CD4-positive, alpha-beta T cell treated with Interleukin-4 for 1 hour (primary cell): ENCODE results near the gene EML4.
"Not testable (repeated sequence)": the region's sequence is repeated elsewhere in the genome, so short reads cannot be mapped to it uniquely, and the experiment has no call there.

Experiments
- DNase-seq, 2 donors: peaks; one replicate each; pipeline ENCODE4 v3.0.0-alpha.2; 2020 to 2022

EML4 gene

GRCh38 chr2:42270757-42271156 lies 101.6 kb downstream of the EML4 start:
- DNase-seq = no peak

DNA sequence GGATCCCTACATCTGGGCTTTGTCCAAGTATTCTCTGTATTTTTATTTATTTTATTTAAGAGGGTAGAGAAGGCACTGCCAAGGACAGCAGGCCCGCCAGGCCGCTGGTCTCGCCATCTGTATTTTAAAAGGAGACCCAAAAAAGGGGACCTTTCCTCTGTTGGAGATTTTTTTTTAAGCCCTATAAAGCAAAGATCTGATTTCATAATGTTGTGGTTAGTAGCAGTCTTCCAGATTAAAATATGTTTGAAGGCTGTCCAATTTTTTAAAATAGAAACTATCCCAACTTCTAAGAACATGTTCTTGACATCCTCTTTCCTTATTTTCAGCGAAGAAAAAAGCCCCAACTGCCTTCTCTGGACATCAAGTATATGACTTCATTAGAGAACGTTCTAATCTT lies 102.1 kb downstream of the EML4 start:
- not testable (repeated sequence) for DNase-seq

DNA sequence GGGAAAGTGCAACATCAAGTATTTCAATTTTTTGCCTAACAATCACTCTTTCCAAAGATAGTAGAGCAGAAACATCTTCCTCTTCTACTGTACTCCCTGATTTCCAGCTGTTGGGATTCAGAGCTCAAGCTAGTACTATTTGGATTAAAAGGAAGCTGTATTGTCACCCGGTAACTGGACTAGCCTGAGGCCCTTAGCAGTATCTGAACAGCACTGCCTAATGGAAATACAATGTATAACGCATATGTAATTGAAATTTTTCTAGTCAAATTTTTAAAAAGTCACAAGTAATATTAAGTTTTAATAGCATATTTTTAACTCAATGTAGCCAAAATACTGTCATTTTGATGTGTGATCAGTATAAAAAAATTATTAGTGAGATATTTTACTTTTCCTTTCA lies 105.7 kb downstream of the EML4 start:
- no peak for DNase-seq

DNA sequence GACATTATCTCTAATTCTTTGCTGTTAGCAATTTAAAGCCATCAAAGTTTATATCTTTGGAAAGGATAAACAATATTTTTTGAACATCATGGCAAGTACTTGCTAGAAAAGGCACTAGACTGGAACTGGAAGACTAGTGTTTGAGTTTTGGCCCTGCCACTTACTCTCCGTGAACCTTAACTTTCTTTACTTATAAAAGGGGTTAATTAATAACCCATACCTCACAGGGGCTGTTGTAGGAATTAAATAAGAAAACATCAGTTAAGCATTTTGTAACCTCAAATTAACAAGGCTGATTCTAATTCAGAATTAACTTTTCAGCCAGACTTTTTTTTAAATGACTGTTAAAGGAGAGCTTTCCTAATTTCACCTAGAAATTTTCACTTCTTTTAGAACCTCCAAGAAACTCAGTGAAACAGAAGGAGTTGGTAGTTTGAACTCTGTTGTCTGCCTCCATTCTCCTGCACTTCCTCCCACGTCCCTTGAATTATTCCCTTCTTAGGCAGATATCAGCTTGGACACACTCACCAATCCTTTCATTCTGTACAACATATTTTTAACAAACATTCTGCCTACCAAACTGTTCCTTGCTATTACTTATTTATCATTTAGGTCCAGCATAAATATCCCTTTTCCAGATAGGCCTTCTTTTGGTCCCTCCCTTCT lies 112.4 kb downstream of the EML4 start:
- no peak for DNase-seq

- no peak for DNase-seq
These were observed 114.9 kb downstream of the EML4 start for GRCh38 chr2:42284019-42284418.

DNA sequence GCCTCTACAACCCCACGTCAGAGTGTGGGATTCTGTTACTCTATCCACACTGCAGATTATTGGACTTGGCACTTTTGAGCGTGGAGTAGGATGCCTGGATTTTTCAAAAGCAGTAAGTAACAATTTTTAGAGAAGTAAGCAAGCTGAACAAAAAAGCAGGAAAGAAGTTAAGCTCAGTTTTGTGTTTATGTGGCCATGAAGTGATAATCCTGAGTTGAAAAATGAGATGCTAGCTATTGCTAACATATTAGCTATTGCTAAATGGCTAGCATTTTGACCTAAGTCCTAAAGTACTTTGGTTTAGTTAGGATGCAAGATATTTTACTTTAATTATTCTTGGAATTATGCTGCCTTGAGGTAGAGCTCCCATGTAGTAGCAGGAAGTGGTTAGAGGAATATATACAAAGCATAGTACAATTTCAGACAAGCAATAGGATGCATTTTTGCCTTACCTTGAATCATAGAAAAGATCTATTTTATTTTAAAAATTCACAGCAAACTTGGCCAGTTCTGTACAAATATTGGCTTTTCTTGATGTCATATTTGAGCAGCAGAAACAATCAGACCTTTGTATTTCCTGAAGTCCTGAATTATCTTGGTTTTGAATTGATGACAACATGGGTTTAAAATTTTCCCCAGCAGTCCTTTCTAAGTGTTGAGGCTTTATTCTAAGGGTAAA lies 117.3 kb downstream of the EML4 start:
- DNase-seq = no peak

DNA sequence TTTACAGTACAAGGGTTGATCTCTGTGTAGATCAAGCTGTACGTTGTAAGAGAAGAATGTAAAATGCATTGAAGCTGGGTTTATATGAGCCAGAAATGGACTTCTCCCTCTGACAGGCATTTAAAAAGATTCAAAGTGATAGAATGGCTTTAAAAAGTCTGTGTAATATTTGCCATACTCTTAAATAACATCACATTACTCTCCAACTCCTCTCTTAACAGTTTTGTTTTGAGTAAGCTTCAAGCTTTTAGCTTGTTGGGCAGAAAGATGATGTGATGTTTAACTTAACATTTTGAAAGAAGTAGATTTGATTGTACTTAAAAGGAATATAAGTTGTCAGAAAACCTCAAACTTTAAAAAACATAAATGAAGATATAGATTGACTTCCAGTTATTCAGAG lies 119.7 kb downstream of the EML4 start:
- no peak for DNase-seq

GRCh38 chr2:42289222-42289621 lies 120.1 kb downstream of the EML4 start:
- no peak for DNase-seq

GRCh38 chr2:42290005-42290404 lies 120.9 kb downstream of the EML4 start:
- DNase-seq = no peak

DNA sequence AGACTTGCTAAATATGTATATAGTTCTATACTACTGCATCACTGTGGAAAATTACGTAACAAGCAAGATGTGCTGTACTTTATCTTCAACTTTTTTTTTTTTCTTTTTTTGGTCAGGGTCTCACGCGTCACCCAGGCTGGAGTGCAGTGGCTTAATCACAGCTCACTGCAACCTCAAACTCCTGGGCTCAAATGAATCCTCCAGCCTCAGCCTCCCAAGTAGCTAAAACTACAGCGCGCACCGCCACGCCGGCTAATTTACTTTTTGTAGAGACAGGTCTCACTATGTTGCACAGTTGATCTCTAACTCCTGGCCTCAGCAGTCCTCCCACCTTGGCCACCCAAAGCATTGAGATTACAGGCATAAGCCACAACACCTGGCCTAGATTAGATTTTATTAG lies 123.9 kb downstream of the EML4 start:
- DNase-seq = no peak

- peak; percentile 12 to 36 for DNase-seq
These were observed 127.1 kb downstream of the EML4 start for GRCh38 chr2:42296226-42296625.

DNA sequence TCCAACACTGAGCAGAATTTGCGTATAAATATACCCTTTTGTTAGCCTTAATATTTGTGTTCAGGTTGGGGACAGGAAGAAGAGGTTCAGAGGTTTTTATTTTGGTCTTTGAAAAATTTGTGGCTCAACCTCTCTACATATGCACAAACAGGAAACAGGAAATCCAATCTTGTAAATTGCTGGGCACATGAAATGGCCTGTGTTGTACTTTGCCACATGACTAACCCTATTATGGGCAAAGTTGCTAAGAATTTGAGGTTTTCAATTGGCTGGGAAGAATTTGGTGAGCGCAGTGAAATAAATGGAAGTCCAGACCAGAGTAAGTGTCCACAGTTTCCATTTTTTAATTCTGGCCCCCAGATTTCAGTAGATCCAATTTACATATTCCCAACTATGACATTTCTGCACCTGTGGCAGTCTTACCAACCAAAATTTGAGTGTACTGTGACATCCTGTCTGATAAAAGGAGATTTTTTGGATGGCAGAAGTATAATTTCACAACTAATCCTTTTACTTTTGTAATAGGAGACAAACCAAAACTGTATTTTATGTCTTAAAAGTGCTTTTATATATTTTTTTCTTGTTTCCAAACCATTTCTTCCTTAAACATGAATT lies 128.3 kb downstream of the EML4 start:
- DNase-seq = peak in 1 of 2 donors; percentile 75

DNA sequence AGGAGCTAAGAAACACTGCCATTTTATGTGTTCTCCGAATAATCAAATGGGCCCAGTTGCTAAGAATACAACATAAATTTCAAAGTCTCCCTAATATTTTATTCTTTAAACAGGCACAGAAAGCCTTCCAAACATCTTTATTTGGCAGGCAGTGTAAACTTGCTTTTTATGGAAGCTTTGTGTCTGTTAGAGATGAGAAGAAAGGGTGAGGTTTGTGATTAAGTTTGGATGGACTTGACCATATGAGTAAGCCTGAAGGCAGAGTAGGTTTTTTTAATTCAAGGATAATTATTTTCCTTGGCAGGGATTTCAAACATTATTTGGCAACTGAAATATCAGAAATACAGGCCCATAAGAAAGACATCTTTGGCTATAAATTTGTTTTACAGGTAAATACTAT lies 129.0 kb downstream of the EML4 start:
- DNase-seq = no peak

GRCh38 chr2:42298996-42299754 lies 130.0 kb downstream of the EML4 start:
- no peak for DNase-seq

- no peak for DNase-seq
These were observed 131.4 kb downstream of the EML4 start for GRCh38 chr2:42300527-42300926.

- DNase-seq = no peak
These were observed 134.1 kb downstream of the EML4 start for GRCh38 chr2:42303252-42303651.

- DNase-seq = no peak
These were observed 135.0 kb downstream of the EML4 start for GRCh38 chr2:42304059-42304713.

DNA sequence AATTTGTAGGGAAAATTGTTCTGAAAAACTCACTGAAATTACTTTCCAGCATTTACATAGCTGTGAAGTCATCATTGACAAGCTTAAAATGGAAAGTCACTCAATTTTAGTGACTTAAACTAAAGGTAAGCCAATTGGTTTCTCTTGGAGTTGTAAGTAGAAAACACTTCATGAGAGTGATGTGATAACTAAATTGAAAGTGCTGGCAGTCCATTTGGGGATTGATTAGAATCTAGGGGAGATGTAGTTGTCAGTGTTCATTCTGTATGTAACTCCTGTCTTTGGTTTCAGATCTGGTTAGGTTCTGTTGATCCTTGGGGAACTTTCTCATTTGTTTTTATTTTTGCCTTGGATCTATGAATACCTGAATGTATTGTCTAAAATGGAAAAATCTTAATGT lies 138.0 kb downstream of the EML4 start:
- DNase-seq = no peak

- no peak for DNase-seq
These were observed 140.2 kb downstream of the EML4 start for GRCh38 chr2:42309366-42309765.

GRCh38 chr2:42310007-42310515 lies 140.9 kb downstream of the EML4 start:
- no peak for DNase-seq

DNA sequence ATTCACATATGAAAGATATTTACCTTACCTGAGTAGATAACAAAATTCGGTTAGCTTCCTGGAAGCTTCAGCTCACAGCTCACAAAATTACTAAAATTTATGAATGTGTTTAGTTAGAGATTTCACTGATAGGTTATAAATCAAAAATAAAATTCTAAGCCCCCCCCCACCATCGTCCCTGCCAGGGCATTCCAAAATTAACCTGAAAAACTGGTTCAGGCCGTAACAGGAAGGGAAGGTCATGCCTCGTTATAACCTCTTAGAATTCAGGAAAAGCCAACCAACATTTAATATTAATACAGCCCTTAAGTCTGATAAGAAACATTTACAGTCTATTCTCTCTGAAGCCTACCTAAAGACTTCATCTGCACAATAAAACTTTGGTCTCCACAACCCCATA lies 143.0 kb downstream of the EML4 start:
- DNase-seq = no peak

GRCh38 chr2:42314892-42315468 lies 145.8 kb downstream of the EML4 start:
- DNase-seq = no peak
